ENCODE measurements around the gene ADAMTS6.

DNA sequence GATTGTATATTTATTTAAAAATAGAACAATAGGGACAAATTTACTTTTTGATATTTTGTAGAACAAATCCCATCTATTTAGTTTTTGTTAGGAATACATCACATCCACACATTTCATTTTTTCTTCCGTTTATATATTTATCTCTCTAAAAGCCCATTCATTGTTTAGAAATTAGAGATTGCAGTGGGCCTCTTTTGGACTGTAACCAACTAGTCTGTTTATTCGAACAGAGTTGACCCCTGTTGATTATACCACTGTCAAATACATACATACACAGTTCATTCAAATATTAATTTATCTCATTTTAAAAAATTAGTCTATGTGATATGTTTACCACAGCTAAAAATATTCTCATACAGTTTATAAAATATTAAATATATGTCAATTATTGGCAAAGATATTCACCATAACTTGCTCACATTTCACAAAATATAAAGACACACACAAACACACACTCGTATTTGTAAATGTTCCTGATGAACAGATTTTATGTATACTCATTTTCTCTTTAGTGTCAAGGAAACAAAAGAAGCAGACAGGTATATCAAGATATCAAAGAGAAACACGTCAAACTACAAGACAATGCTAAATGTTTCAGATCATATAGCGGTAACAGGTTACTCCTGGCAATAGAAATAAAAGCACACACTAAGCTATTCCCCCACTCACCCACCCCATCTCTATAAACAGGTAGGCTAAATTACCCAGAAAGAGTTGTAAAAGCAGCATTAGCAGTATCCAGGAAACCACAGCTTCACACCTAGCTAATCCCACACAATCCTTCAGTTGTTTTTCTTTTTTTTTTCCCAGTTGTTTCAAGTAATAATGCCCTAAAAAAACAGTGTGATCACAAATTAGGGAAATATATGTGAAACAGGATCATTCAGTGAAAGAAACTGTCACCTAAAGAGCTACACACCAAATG is 283.9 kb downstream of the ADAMTS6 start:
- TF ChIP-seq CTCF (IDR thresholded peaks at IDR 0.05) (no peak), POLR2AphosphoS5 (IDR thresholded peaks at IDR 0.05) (no peak)
